Measurements from ENCODE around the gene CACNA1S. TPM values are rescaled to one million over a fixed set of nuclear protein-coding genes. Genes with fewer than 3 reads are reported as not detected.
A peak's percentile ranks its signal among the peaks of the same experiment; 100 is the strongest.

Gene CACNA1S
- polyA plus RNA-seq, 1 experiment = not detected

DNA sequence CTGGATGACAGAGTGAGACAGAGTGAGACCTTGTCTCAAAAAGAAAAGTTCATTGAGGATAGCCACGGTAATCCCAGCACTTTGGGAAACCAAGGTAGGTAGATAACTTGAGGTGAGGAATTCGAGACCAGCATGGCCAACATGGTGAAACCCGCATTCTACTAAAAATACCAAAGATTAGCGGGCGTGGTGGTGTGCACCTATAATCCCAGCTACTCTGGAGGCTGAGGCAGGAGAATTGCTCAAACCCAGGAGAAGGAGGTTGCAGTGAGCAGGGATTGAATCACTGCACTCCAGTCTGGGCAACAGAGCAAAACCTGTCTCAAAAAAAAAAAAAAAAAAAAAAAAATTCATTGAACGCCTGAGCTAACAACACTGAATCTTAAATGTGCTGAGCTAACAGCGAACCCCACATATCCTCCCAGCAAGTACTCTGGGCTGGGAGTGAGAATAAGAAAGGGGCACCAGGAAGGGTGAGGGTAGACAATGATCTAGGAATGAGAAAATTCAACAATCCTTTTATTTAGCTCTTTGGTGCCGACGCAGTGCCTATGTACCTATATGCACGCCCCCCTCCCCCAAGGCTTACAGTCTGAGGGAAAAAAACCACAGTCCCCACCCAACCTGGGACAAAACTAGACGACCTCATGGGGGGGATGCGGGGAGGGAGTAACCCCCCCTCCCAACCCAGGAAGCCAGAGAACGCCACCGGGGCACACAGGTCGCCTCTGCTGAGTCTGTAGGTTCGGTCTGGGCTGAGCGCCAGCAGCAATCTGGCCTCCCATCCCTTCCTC, 1.4 kb upstream of the CACNA1S start:
- no peak for DNase-seq (ENCODE audit: low read depth, low spot score)

GRCh38 chr1:201112926-201113325, 700 bp upstream of the CACNA1S start:
- CTCF ChIA-PET = interaction anchor here (1.0 to 4.6 kb wide), 5 partner anchors 27 to 554 kb away, joined by 3 to 64 read pairs (median 13); no protein-coding TSS in a partner anchor
- H3K27me3 ChIP-seq (ENCODE audit: control insufficient read depth, insufficient read depth, low read length) = peaks cover 38% of the 10 kb centered on the region
- H3K9me3 ChIP-seq (ENCODE audit: control insufficient read depth, insufficient read depth, low read length) = no peaks in the 10 kb centered on the region; the same call in 1 of the 2 replicates
- H3K27ac ChIP-seq (ENCODE audit: low read depth, low read length) = no peak overlapping the region
- no peak overlapping the region for H3K4me3 ChIP-seq (ENCODE audit: low read depth, low read length)
- TF ChIP-seq, protein P1, sequence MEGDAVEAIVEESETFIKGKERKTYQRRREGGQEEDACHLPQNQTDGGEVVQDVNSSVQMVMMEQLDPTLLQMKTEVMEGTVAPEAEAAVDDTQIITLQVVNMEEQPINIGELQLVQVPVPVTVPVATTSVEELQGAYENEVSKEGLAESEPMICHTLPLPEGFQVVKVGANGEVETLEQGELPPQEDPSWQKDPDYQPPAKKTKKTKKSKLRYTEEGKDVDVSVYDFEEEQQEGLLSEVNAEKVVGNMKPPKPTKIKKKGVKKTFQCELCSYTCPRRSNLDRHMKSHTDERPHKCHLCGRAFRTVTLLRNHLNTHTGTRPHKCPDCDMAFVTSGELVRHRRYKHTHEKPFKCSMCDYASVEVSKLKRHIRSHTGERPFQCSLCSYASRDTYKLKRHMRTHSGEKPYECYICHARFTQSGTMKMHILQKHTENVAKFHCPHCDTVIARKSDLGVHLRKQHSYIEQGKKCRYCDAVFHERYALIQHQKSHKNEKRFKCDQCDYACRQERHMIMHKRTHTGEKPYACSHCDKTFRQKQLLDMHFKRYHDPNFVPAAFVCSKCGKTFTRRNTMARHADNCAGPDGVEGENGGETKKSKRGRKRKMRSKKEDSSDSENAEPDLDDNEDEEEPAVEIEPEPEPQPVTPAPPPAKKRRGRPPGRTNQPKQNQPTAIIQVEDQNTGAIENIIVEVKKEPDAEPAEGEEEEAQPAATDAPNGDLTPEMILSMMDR (IDR thresholded peaks at IDR 0.05; ENCODE audit: low read depth, low read length) = no peak
- POLR2A ChIA-PET = no interaction called here
- DNase-seq (ENCODE audit: low read depth, low spot score) = no peak

More for the DNA sequence above, 1.4 kb upstream of the CACNA1S start:
- ChIA-PET POLR2A (no interaction called here), CTCF (interaction anchor here (0.7 to 4.6 kb wide), 10 partner anchors 12 to 555 kb away, joined by 3 to 64 read pairs (median 5); no protein-coding TSS in a partner anchor)
- no peaks in the 10 kb centered on the region; the same call in 1 of the 2 replicates for H3K9me3 ChIP-seq (ENCODE audit: control insufficient read depth, insufficient read depth, low read length)
- H3K27ac ChIP-seq (ENCODE audit: low read depth, low read length) = no peak overlapping the region
- H3K4me3 ChIP-seq (ENCODE audit: low read depth, low read length) = peak overlapping the region; percentile 35
- TF ChIP-seq, protein P1 (IDR thresholded peaks at IDR 0.05; ENCODE audit: low read depth, low read length) = no peak
- peaks cover 42% of the 10 kb centered on the region for H3K27me3 ChIP-seq (ENCODE audit: control insufficient read depth, insufficient read depth, low read length)

GRCh38 chr1:201111672-201112071, 554 bp downstream of the CACNA1S start:
- Histone ChIP-seq H3K9me3 (ENCODE audit: control insufficient read depth, insufficient read depth, low read length) (no peaks in the 10 kb centered on the region; the same call in 1 of the 2 replicates), H3K4me3 (ENCODE audit: low read depth, low read length) (no peak overlapping the region), H3K27me3 (ENCODE audit: control insufficient read depth, insufficient read depth, low read length) (peaks cover 41% of the 10 kb centered on the region), H3K27ac (ENCODE audit: low read depth, low read length) (no peak overlapping the region)
- CTCF ChIA-PET = interaction anchor here (1.0 to 3.6 kb wide), 2 partner anchors 26 to 140 kb away, joined by 3 to 64 read pairs; no protein-coding TSS in a partner anchor
- TF ChIP-seq, protein P1 (IDR thresholded peaks at IDR 0.05; ENCODE audit: low read depth, low read length) = no peak
- POLR2A ChIA-PET = no interaction called here
- DNase-seq (ENCODE audit: low read depth, low spot score) = no peak

DNA sequence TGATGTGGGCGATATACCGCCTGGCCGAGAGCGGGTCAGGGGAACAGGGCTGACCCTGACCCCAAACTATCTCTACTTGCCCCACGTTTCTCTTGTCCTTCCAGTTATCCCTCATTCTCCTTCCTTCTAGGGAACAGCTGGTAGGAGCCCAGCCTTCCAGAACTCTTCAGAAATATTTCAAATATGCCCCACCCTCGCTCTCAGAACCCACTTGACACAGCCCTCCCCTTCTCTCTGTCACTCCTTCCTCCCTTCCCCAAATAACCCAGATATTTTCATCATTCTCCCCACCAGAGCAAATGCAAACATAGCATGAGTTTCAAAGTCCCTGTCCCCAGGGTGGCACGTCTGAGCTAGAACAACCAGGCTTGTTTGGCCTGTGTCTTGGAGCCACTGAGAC, 1.1 kb downstream of the CACNA1S start:
- H3K4me3 ChIP-seq (ENCODE audit: low read depth, low read length) = no peak overlapping the region
- no peak for DNase-seq (ENCODE audit: low read depth, low spot score)
- no peak overlapping the region for H3K27ac ChIP-seq (ENCODE audit: low read depth, low read length)
- H3K9me3 ChIP-seq (ENCODE audit: control insufficient read depth, insufficient read depth, low read length) = no peaks in the 10 kb centered on the region; the same call in 1 of the 2 replicates
- peaks cover 43% of the 10 kb centered on the region for H3K27me3 ChIP-seq (ENCODE audit: control insufficient read depth, insufficient read depth, low read length)
- TF ChIP-seq, protein P1 (IDR thresholded peaks at IDR 0.05; ENCODE audit: low read depth, low read length) = no peak
- POLR2A ChIA-PET = no interaction called here
- CTCF ChIA-PET = interaction anchor here (1.0 to 3.6 kb wide), 2 partner anchors 25 to 139 kb away, joined by 3 to 64 read pairs; no protein-coding TSS in a partner anchor

GRCh38 chr1:201110616-201111015, 1.6 kb downstream of the CACNA1S start:
- no peak overlapping the region for H3K4me3 ChIP-seq (ENCODE audit: low read depth, low read length)
- DNase-seq (ENCODE audit: low read depth, low spot score) = no peak
- TF ChIP-seq, protein P1 (IDR thresholded peaks at IDR 0.05; ENCODE audit: low read depth, low read length) = no peak
- H3K27ac ChIP-seq (ENCODE audit: low read depth, low read length) = no peak overlapping the region
- H3K27me3 ChIP-seq (ENCODE audit: control insufficient read depth, insufficient read depth, low read length) = peaks cover 41% of the 10 kb centered on the region
- CTCF ChIA-PET = no interaction called here
- POLR2A ChIA-PET = no interaction called here
- H3K9me3 ChIP-seq (ENCODE audit: control insufficient read depth, insufficient read depth, low read length) = no peaks in the 10 kb centered on the region; the same call in 1 of the 2 replicates

Measured in AG04450 (cell line).